Upper lobe of left lung (tissue), 4 donors: Measurements from ENCODE around the gene PLEKHA1.

Experiments used
- EP300 ChIP-seq, 4 donors: sonication (generic); formaldehyde crosslinking; IDR thresholded peaks; one replicate each; pipeline ENCODE4 v1.5.1; 2017; ENCODE audit warnings: antibody characterized with exemption in 4 of 4, control low read depth in 2 of 4
- POLR2A ChIP-seq, 4 donors: fragments of 450-650 bp; IDR thresholded peaks; one replicate each; pipeline ENCODE4 v1.5.1; 2016 to 2017; ENCODE audit warnings: antibody characterized with exemption in 4 of 4, mild to moderate bottlenecking in 2 of 4
- POLR2AphosphoS5 ChIP-seq, 2 donors: sonication (generic); formaldehyde crosslinking; IDR thresholded peaks; one replicate each; pipeline ENCODE4 v1.5.1; 2017; ENCODE audit warnings: antibody characterized with exemption in 2 of 2
- TF ChIP-seq, protein P1 (sequence below), 6 experiments: fragments of 450-650 bp in 4 of 6; fragments of 200-600 bp in 2 of 6; sonication (generic) in 2 of 6; IDR thresholded peaks; one replicate each; pipeline ENCODE4 v1.5.1; 2016 to 2019; ENCODE audit warnings: antibody characterized with exemption in 6 of 6

DNA sequence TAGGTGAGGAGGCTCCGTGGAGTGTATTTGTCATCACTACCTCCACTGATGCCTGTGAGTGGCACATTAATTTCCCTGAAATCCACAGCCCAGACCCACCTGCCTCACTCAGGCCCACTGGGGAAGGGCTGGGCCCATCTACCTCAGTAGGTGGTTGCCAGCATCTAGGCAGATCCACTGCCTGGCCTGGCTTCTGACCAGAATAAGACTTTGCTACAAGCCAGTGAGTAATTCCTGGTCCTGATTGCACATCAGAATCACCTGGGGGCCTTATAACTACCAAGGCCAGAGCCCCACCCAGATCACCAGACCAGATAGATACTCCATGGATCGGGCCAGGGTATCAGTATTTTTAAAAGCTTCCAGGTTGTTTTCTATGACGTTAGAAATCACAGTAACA lies 37.5 kb upstream of the PLEKHA1 start:
- TF ChIP-seq, protein P1, sequence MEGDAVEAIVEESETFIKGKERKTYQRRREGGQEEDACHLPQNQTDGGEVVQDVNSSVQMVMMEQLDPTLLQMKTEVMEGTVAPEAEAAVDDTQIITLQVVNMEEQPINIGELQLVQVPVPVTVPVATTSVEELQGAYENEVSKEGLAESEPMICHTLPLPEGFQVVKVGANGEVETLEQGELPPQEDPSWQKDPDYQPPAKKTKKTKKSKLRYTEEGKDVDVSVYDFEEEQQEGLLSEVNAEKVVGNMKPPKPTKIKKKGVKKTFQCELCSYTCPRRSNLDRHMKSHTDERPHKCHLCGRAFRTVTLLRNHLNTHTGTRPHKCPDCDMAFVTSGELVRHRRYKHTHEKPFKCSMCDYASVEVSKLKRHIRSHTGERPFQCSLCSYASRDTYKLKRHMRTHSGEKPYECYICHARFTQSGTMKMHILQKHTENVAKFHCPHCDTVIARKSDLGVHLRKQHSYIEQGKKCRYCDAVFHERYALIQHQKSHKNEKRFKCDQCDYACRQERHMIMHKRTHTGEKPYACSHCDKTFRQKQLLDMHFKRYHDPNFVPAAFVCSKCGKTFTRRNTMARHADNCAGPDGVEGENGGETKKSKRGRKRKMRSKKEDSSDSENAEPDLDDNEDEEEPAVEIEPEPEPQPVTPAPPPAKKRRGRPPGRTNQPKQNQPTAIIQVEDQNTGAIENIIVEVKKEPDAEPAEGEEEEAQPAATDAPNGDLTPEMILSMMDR (IDR thresholded peaks at IDR 0.05), result no peak
- no peak for TF ChIP-seq EP300 (IDR thresholded peaks at IDR 0.05)
- no peak for TF ChIP-seq POLR2AphosphoS5 (IDR thresholded peaks at IDR 0.05)
- no peak for TF ChIP-seq POLR2A (IDR thresholded peaks at IDR 0.05)
